Activated CD4-positive, alpha-beta T cell treated with anti-CD3 and anti-CD28 coated beads, Interleukin-2, amount 10 ng/mL, durations not matched to agents 24 days and 14 days (primary cell): ENCODE results near the gene PDAP1. TPM values are rescaled to one million over a fixed set of nuclear protein-coding genes. Genes with fewer than 3 reads are reported as not detected.
"Not testable (repeated sequence)": the region's sequence is repeated elsewhere in the genome, so short reads cannot be mapped to it uniquely, and the experiment has no call there.

Experiments
- DNase-seq: peaks from one replicate; pipeline ENCODE4 v3.0.0; 2022
- H3K27ac Mint-ChIP-seq: one replicate; pipeline ENCODE4 v1.8.0; 2022; ENCODE audit warnings: mild to moderate bottlenecking, mixed read lengths
- H3K27me3 Mint-ChIP-seq: one replicate; pipeline ENCODE4 v1.8.0; 2022; ENCODE audit warnings: mixed read lengths
- H3K36me3 Mint-ChIP-seq: one replicate; pipeline ENCODE4 v1.8.0; 2022; ENCODE audit warnings: low read depth, mild to moderate bottlenecking, mixed read lengths
- H3K4me1 Mint-ChIP-seq: one replicate; pipeline ENCODE4 v1.8.0; 2021; ENCODE audit warnings: mixed read lengths
- H3K4me3 Mint-ChIP-seq: one replicate; pipeline ENCODE4 v1.8.0; 2022; ENCODE audit warnings: mild to moderate bottlenecking, moderate library complexity, mixed read lengths
- H3K9me3 Mint-ChIP-seq: one replicate; pipeline ENCODE4 v1.8.0; 2021; ENCODE audit warnings: mixed read lengths
- intact Hi-C: fragments of 100-400 bp; cut with micrococcal nuclease; formaldehyde crosslinking; loops from one replicate; pipeline ENCODE4 v1.15.1; 2023
- total RNA-seq: library from RNA; stranded (reverse); gene quantifications from 2 replicates; pipeline ENCODE4 v1.2.3, GENCODE V29; 2022

PDAP1 gene
- total RNA-seq, 1 donor from 2014 or later: 167 TPM

DNA sequence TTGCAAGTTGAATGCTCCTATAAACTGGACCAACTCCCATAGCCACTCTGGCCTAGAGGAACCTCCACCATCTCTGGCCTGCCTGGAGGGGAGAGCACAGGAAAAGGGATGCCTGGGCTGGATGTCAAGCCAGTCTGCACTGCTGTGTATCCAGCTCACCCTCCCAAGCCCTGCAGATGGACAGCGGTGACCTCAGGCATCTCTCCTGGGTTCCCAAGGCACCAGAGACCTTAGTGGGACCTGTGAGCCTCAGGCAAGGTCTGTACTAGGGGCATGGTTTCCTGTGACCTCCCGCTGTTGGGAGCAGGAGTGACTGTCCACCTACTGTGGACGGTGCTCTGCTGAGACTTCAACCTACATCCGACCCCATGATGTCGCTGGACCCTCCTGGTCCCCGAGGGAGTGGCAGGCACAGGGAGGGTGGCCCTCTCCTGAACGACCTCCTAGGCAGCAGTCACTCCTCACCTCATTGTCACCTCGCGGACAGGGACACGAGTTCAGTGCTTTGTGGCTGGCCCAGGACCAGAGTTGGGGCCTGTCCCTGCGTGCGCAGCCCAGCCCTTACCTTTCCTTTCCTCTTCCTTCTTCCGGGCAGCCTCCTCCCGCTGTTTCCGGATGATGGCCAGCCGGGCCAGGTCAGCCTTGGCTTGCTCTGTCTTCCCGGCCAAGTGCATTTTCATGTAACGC, 11.0 kb downstream of the PDAP1 start:
- DNase-seq: no peak
- no peaks in the 10 kb centered on the region for H3K9me3 Mint-ChIP-seq
- H3K36me3 Mint-ChIP-seq: peaks cover 82% of the 10 kb centered on the region
- H3K4me1 Mint-ChIP-seq: peaks cover 18% of the 10 kb centered on the region
- H3K27me3 Mint-ChIP-seq: no peaks in the 10 kb centered on the region
- H3K4me3 Mint-ChIP-seq: no peak overlapping the region
- no peak overlapping the region for H3K27ac Mint-ChIP-seq
- intact Hi-C loops: no loop called here

DNA sequence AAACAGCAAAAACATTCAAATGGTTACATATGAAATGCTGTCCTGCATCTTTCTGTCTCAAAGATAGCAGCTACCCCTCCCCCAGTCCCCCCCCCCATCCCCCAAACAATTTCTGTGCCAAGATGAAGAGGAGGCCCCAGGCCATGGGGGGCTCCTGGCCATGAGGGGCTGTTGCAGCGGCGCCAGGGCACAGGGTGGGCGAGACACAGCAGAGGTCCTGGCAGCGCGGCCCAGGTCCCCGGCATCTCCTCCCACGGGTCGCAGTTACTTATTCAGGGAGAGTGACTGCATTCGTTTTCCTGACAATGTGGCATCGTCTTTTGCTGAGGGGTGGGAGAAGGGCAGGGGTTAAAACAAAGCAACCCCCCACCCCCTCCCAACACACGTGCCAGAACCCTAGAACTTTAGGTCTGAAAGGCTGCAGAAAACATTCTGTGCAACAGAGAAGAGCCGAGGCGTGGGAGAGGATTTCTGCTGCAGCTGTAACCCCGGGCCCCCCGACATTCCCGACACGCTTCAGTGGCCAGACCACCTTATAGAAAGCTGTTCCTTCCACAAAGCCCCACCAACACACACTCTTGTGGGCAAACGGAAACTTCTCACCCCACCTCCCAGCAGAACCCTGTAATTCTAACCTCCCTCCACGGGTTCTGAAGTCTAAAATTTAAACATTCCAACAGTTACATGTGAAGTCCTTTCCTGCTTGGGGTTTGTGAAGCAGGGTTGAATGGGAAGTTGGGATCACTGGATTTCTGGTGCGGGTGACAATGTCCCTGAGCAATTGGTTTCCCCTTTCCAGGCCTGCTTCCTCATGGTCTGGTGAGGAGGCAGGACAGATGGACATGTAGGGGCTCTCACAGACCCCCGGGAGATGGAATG, 11.7 kb downstream of the PDAP1 start:
- no peak for DNase-seq
- Mint-ChIP-seq H3K9me3 (no peaks in the 10 kb centered on the region), H3K27me3 (no peaks in the 10 kb centered on the region), H3K4me3 (no peak overlapping the region), H3K4me1 (peaks cover 20% of the 10 kb centered on the region), H3K27ac (peak overlapping the region; percentile 11), H3K36me3 (peaks cover 82% of the 10 kb centered on the region)
- intact Hi-C loops: no loop called here

GRCh38 chr7:99395616-99396327, 12.6 kb downstream of the PDAP1 start:
- peaks cover 80% of the 10 kb centered on the region for H3K36me3 Mint-ChIP-seq
- intact Hi-C loops: no loop called here
- no peak for DNase-seq

DNA sequence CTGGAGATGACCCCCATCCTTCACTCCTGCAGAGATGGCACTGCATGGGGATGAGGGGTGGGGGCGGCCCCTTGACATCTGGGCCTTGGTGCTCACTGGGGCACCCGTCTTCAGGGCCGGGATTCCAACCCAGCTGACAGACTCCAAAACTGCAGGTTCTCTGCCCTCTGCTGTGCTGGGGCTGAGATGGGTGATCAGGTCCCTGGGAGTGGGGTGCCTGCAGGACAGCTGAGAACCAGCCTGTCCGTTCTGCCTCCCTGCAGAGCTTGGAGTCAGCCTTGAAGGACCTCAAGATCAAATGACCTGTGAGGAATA, 14.3 kb downstream of the PDAP1 start:
- Mint-ChIP-seq H3K27me3 (no peaks in the 10 kb centered on the region), H3K4me1 (peaks cover 18% of the 10 kb centered on the region), H3K4me3 (no peak overlapping the region), H3K27ac (no peak overlapping the region), H3K9me3 (no peaks in the 10 kb centered on the region), H3K36me3 (peaks cover 74% of the 10 kb centered on the region)
- no peak for DNase-seq
- intact Hi-C loops: no loop called here

More at GRCh38 chr7:99395616-99396327, 12.6 kb downstream of the PDAP1 start:
- H3K27me3 Mint-ChIP-seq: no peaks in the 10 kb centered on the region
- H3K4me1 Mint-ChIP-seq: peaks cover 20% of the 10 kb centered on the region
- H3K4me3 Mint-ChIP-seq: no peak overlapping the region
- no peak overlapping the region for H3K27ac Mint-ChIP-seq
- no peaks in the 10 kb centered on the region for H3K9me3 Mint-ChIP-seq

GRCh38 chr7:99393355-99394187, 14.8 kb downstream of the PDAP1 start:
- Mint-ChIP-seq H3K36me3 (peaks cover 72% of the 10 kb centered on the region), H3K9me3 (no peaks in the 10 kb centered on the region), H3K4me1 (peaks cover 15% of the 10 kb centered on the region), H3K4me3 (peak overlapping the region; percentile 69), H3K27me3 (no peaks in the 10 kb centered on the region), H3K27ac (peak overlapping the region; percentile 79)
- intact Hi-C loops: loop anchor here (2.0 kb wide), 1 partner anchor 19 kb away; the partner anchor contains the start of gene ARPC1B
- DNase-seq: no peak

DNA sequence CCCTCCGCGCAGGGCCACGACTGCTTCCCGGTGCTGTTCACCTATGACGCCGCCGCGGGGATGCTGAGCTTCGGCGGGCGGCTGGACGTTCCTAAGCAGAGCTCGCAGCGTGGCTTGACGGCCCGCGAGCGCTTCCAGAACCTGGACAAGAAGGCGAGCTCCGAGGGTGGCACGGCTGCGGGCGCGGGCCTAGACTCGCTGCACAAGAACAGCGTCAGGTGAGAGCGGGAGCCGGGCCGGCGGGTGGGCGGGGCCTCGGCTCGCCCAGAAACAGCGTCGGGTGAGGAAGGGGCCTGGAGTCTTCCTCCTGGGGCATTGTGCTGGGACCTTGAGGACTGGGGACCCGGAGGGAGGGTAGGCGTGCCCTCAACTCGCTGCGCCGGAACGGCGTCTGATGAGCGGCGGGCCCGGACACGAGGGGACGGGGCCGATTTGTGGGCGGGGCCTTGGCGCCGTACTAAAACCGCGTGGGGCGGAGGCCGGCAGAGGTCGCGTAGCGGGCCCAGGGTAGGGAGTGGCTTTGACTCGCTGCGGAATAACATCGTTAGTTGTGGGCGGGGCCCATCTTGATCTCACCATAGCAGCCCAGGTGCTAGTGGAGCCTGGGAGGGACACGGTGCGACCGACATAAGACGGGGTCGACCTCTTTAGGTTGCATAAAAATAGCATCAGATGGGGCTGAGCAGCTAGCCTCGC, 15.6 kb downstream of the PDAP1 start:
- intact Hi-C loops: loop anchor here (2.0 kb wide), 1 partner anchor 18 kb away; the partner anchor contains the start of gene ARPC1B
- Mint-ChIP-seq H3K4me1 (peaks cover 11% of the 10 kb centered on the region), H3K4me3 (peak overlapping the region; percentile 69), H3K9me3 (no peaks in the 10 kb centered on the region), H3K27ac (peak overlapping the region; percentile 79), H3K36me3 (peaks cover 72% of the 10 kb centered on the region), H3K27me3 (no peaks in the 10 kb centered on the region)
- DNase-seq: peak; percentile 93

DNA sequence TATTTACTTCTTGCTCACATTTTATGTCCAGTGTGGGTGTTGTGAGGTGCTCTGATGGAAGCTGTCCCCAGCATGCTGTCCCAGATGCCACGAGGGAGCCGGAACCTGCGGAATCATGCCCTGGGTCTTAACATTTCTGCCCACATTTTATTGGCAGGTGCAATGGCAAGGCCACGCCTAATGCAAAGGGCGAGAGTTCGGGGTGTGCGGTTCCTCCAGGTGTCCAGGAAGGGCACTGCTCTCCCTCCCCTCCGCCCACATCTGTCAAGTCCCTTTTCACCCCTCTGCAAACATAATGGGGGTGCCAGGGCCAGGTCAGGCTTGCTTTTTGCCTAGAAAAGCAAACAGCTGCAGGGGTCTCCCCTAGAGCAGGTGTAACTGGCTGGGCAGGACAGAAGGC, 16.4 kb downstream of the PDAP1 start:
- H3K4me1 Mint-ChIP-seq: peaks cover 11% of the 10 kb centered on the region
- peak overlapping the region; percentile 22 for H3K4me3 Mint-ChIP-seq
- intact Hi-C loops: loop anchor here (2.0 kb wide), 1 partner anchor 17 kb away; the partner anchor contains the start of gene ARPC1B
- no peaks in the 10 kb centered on the region for H3K9me3 Mint-ChIP-seq
- H3K27ac Mint-ChIP-seq: no peak overlapping the region
- H3K36me3 Mint-ChIP-seq: peaks cover 72% of the 10 kb centered on the region
- no peak for DNase-seq
- no peaks in the 10 kb centered on the region for H3K27me3 Mint-ChIP-seq

GRCh38 chr7:99390941-99391602, 17.3 kb downstream of the PDAP1 start:
- DNase-seq: no peak
- H3K36me3 Mint-ChIP-seq: peaks cover 75% of the 10 kb centered on the region
- intact Hi-C loops: no loop called here
- H3K9me3 Mint-ChIP-seq: no peaks in the 10 kb centered on the region
- H3K27me3 Mint-ChIP-seq: no peaks in the 10 kb centered on the region
- no peak overlapping the region for H3K4me3 Mint-ChIP-seq
- H3K4me1 Mint-ChIP-seq: peaks cover 11% of the 10 kb centered on the region
- H3K27ac Mint-ChIP-seq: no peak overlapping the region

DNA sequence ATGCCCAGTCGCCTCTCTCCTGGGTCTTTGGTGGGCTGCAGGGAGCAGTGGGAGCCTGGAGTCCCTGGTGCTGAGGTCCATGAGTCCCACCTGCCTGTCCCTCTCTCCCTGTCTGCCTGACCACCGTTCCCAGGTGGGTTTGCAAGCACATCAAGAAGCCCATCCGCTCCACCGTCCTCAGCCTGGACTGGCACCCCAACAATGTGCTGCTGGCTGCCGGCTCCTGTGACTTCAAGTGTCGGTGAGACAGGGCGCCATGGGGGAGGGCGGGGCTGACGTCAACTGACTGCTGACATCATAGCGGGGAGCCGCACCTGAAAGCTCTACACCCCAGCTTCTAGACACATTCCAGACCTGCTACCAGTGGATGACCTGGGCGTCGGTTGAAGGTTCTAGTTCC, 18.6 kb downstream of the PDAP1 start:
- H3K4me1 Mint-ChIP-seq: peaks cover 11% of the 10 kb centered on the region
- no peaks in the 10 kb centered on the region for H3K27me3 Mint-ChIP-seq
- intact Hi-C loops: no loop called here
- DNase-seq: no peak
- H3K9me3 Mint-ChIP-seq: no peaks in the 10 kb centered on the region
- no peak overlapping the region for H3K4me3 Mint-ChIP-seq
- peaks cover 67% of the 10 kb centered on the region for H3K36me3 Mint-ChIP-seq
- H3K27ac Mint-ChIP-seq: no peak overlapping the region

GRCh38 chr7:99387912-99388311, 20.5 kb downstream of the PDAP1 start:
- no peak overlapping the region for H3K4me3 Mint-ChIP-seq
- H3K4me1 Mint-ChIP-seq: peaks cover 16% of the 10 kb centered on the region
- no peak overlapping the region for H3K27ac Mint-ChIP-seq
- DNase-seq: no peak
- intact Hi-C loops: loop anchor here (2.0 kb wide), 1 partner anchor 23 kb away; no protein-coding TSS in a partner anchor
- H3K36me3 Mint-ChIP-seq: peaks cover 55% of the 10 kb centered on the region
- H3K9me3 Mint-ChIP-seq: no peaks in the 10 kb centered on the region
- no peaks in the 10 kb centered on the region for H3K27me3 Mint-ChIP-seq

DNA sequence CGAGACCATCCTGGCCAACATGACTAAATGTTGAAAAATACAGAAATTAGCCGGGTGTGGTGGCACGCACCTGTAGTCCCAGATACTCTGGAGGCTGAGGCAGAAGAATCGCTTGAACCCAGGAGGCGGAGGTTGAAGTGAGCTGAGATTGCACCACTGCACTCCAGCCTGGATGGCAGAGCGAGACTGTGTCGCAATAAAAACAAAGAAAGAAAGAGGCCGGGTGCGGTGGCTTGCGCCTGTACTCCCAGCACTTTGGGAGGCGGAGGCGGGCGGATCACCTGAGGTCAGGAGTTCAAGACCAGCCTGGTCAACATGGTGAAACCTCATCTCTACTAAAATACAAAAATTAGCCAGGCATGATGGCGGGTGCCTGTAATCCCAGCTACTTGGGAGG, 21.2 kb downstream of the PDAP1 start:
- H3K4me3 Mint-ChIP-seq, H3K9me3 Mint-ChIP-seq, H3K27ac Mint-ChIP-seq, DNase-seq, H3K27me3 Mint-ChIP-seq: not testable (repeated sequence)
- Mint-ChIP-seq H3K36me3 (peaks cover 52% of the 10 kb centered on the region), H3K4me1 (peaks cover 14% of the 10 kb centered on the region)
- intact Hi-C loops: loop anchor here (2.0 kb wide), 1 partner anchor 22 kb away; no protein-coding TSS in a partner anchor

GRCh38 chr7:99386584-99387238, 21.7 kb downstream of the PDAP1 start:
- Mint-ChIP-seq H3K4me1 (peaks cover 12% of the 10 kb centered on the region), H3K27ac (no peak overlapping the region), H3K36me3 (peaks cover 48% of the 10 kb centered on the region), H3K27me3 (no peaks in the 10 kb centered on the region), H3K9me3 (no peaks in the 10 kb centered on the region), H3K4me3 (no peak overlapping the region)
- intact Hi-C loops: loop anchor here (2.0 kb wide), 1 partner anchor 22 kb away; no protein-coding TSS in a partner anchor
- DNase-seq: peak; percentile 81
